Endothelial cell (in vitro differentiated cells): ENCODE measurements around the gene FAAH2. TPM values are rescaled to one million over a fixed set of nuclear protein-coding genes. Genes with fewer than 3 reads are reported as not detected.
"Not testable (repeated sequence)": the region's sequence is repeated elsewhere in the genome, so short reads cannot be mapped to it uniquely, and the experiment has no call there.

Experiments
- DNase-seq: peaks from one replicate; pipeline ENCODE4 v3.0.0; 2021; ENCODE audit warnings: low spot score
- H3K27ac Mint-ChIP-seq: one replicate; pipeline ENCODE4 v1.8.0; 2021; ENCODE audit warnings: mixed read lengths, inconsistent platforms; ENCODE audit not compliant: unreplicated experiment
- H3K27me3 Mint-ChIP-seq: one replicate; pipeline ENCODE4 v1.8.0; 2021; ENCODE audit warnings: mild to moderate bottlenecking, moderate library complexity, mixed read lengths, inconsistent platforms; ENCODE audit not compliant: unreplicated experiment
- H3K36me3 Mint-ChIP-seq: one replicate; pipeline ENCODE4 v1.8.0; 2021; ENCODE audit warnings: mild to moderate bottlenecking, low read depth, mixed read lengths, inconsistent platforms; ENCODE audit not compliant: unreplicated experiment
- H3K4me1 Mint-ChIP-seq: one replicate; pipeline ENCODE4 v1.8.0; 2021; ENCODE audit warnings: mild to moderate bottlenecking, mixed read lengths, inconsistent platforms; ENCODE audit not compliant: unreplicated experiment
- H3K4me3 Mint-ChIP-seq: one replicate; pipeline ENCODE4 v1.8.0; 2021; ENCODE audit warnings: mild to moderate bottlenecking, mixed read lengths, inconsistent platforms; ENCODE audit not compliant: unreplicated experiment
- H3K9me3 Mint-ChIP-seq: one replicate; pipeline ENCODE4 v1.8.0; 2021; ENCODE audit warnings: mixed read lengths, inconsistent platforms; ENCODE audit not compliant: unreplicated experiment
- total RNA-seq: library from RNA; stranded (reverse); fragmentation: NEBNext Ultra II Directional; extraction: Animal tissue kit (Norgen Biotek cat#: 25700); gene quantifications from one replicate; pipeline ENCODE4 v1.2.1, GENCODE V29; 2021; ENCODE audit not compliant: unreplicated experiment
- TF ChIP-seq, protein P1 (sequence below): fragments of 200-600 bp; sonication (generic); IDR thresholded peaks from one replicate; pipeline ENCODE4 v1.5.0; 2021; ENCODE audit warnings: antibody characterized with exemption; ENCODE audit not compliant: unreplicated experiment

FAAH2 gene
- total RNA-seq, 1 donor from 2014 or later = 4.0 TPM

- H3K4me1 Mint-ChIP-seq = no peaks in the 10 kb centered on the region
- H3K4me3 Mint-ChIP-seq = no peak overlapping the region
- no peak overlapping the region for H3K27ac Mint-ChIP-seq
- TF ChIP-seq, protein P1, sequence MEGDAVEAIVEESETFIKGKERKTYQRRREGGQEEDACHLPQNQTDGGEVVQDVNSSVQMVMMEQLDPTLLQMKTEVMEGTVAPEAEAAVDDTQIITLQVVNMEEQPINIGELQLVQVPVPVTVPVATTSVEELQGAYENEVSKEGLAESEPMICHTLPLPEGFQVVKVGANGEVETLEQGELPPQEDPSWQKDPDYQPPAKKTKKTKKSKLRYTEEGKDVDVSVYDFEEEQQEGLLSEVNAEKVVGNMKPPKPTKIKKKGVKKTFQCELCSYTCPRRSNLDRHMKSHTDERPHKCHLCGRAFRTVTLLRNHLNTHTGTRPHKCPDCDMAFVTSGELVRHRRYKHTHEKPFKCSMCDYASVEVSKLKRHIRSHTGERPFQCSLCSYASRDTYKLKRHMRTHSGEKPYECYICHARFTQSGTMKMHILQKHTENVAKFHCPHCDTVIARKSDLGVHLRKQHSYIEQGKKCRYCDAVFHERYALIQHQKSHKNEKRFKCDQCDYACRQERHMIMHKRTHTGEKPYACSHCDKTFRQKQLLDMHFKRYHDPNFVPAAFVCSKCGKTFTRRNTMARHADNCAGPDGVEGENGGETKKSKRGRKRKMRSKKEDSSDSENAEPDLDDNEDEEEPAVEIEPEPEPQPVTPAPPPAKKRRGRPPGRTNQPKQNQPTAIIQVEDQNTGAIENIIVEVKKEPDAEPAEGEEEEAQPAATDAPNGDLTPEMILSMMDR = no peak
- no peak for DNase-seq
- no peaks in the 10 kb centered on the region for H3K36me3 Mint-ChIP-seq
- H3K27me3 Mint-ChIP-seq = no peaks in the 10 kb centered on the region
- no peaks in the 10 kb centered on the region for H3K9me3 Mint-ChIP-seq
Observed at GRCh38 chrX:57367649-57368048, 81.1 kb downstream of the FAAH2 start.

- no peaks in the 10 kb centered on the region for H3K9me3 Mint-ChIP-seq
Observed at GRCh38 chrX:57368158-57368557, 81.7 kb downstream of the FAAH2 start.

GRCh38 chrX:57379296-57379695 lies 92.8 kb downstream of the FAAH2 start:
- Mint-ChIP-seq H3K27ac (no peak overlapping the region), H3K4me3 (no peak overlapping the region), H3K36me3 (peaks cover 4% of the 10 kb centered on the region), H3K27me3 (no peaks in the 10 kb centered on the region), H3K9me3 (no peaks in the 10 kb centered on the region), H3K4me1 (peaks cover 11% of the 10 kb centered on the region)
- no peak for DNase-seq
- TF ChIP-seq, protein P1 = no peak

More at GRCh38 chrX:57368158-57368557, 81.7 kb downstream of the FAAH2 start:
- no peak for DNase-seq
- H3K27ac Mint-ChIP-seq = no peak overlapping the region
- TF ChIP-seq, protein P1 = no peak
- peaks cover 4% of the 10 kb centered on the region for H3K4me1 Mint-ChIP-seq
- no peaks in the 10 kb centered on the region for H3K27me3 Mint-ChIP-seq
- H3K4me3 Mint-ChIP-seq = no peak overlapping the region
- no peaks in the 10 kb centered on the region for H3K36me3 Mint-ChIP-seq

- TF ChIP-seq, protein P1 = no peak
- no peaks in the 10 kb centered on the region for H3K27me3 Mint-ChIP-seq
- no peaks in the 10 kb centered on the region for H3K9me3 Mint-ChIP-seq
- DNase-seq = no peak
- H3K36me3 Mint-ChIP-seq = peaks cover 4% of the 10 kb centered on the region
- no peak overlapping the region for H3K27ac Mint-ChIP-seq
- H3K4me1 Mint-ChIP-seq = peaks cover 6% of the 10 kb centered on the region
- H3K4me3 Mint-ChIP-seq = no peak overlapping the region
Observed at GRCh38 chrX:57380026-57380796, 93.7 kb downstream of the FAAH2 start.

- H3K36me3 Mint-ChIP-seq, H3K27me3 Mint-ChIP-seq, DNase-seq: not testable (repeated sequence)
Observed at GRCh38 chrX:57394162-57394561, 107.7 kb downstream of the FAAH2 start.

DNA sequence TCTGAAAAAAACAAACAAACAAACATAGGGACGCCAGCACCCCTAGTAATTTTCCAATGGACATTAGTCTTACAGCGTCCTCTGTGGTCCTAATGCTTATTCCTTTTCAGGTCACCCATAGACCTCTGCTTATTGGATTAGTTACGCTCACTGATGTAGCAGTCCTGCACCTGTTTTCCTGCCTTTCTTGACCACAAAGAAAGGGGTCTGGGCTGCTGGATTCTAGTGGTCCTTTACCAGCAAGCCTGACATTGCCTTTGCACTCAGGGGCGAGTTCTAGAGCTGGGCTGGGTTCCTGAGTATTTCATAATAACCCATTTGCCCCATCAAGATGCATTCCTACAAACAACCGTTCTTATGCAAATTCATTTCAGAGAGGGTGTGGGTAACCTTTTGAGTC lies 116.7 kb downstream of the FAAH2 start:
- H3K27ac Mint-ChIP-seq, H3K4me3 Mint-ChIP-seq, H3K9me3 Mint-ChIP-seq, H3K36me3 Mint-ChIP-seq, H3K27me3 Mint-ChIP-seq, DNase-seq: not testable (repeated sequence)
- H3K4me1 Mint-ChIP-seq = peaks cover 16% of the 10 kb centered on the region

More at GRCh38 chrX:57394162-57394561, 107.7 kb downstream of the FAAH2 start:
- H3K27ac Mint-ChIP-seq, H3K9me3 Mint-ChIP-seq, H3K4me1 Mint-ChIP-seq, H3K4me3 Mint-ChIP-seq: not testable (repeated sequence)
